NCI-H128 (cell line): Measurements from ENCODE around the gene U2AF1L4.

Source experiments
- DNase-seq: peaks from one replicate; lab custom pipeline; 2025; ENCODE audit not compliant: unreplicated experiment; lab: John Stamatoyannopoulos, UW

The U2AF1L4 gene

DNA sequence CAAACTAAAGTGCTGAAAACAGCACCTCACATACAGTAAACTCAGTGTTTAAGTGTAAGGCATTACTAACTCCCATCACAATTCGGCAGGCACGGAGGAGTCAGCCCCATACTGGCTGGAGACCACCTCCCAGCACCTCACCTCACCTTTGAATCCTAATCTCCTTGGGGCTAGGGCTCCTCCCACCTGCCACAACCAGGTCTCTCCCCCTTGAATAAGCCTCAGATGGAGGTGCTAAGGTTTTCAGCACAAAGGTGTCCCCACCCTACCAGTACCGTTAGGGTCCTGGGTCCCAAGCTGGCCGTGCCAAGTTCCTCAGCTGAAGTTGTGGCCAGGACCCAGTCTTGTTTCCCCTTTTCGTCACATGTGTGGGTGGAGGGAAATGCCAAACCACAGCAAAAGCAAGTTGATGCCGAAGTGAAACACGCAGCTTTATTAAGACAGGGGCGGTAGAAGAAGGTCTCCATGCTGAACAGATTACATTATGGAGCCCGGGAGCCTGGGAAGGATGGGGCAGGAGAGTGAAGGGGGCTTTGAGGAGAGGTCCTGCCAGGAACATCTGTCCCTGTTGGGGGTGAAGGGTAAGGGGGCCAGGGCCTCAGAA, 3.0 kb downstream of the U2AF1L4 start, which contains the start of gene IGFLR1:
Gene IGFLR1 (minus strand): TSS at position 332 of the 604 bp plus-strand sequence. CDS start 1,272 bp downstream, outside the sequence.
- no peak for DNase-seq

DNA sequence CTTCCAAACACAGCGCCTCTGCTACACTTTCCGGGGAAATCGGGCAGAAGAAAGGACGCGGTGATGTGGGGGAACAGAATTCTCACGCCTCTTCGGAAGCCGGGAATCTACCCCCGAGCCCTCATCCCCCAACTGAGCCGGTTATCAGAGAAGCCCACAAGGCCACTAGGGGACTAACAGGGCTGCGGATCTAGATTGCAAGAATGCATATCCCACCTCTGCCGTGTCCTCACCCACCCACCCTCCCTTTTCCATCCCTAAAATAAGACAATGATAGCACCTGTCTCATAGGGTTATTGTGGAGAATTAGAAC, 4.1 kb downstream of the U2AF1L4 start:
- no peak for DNase-seq

DNA sequence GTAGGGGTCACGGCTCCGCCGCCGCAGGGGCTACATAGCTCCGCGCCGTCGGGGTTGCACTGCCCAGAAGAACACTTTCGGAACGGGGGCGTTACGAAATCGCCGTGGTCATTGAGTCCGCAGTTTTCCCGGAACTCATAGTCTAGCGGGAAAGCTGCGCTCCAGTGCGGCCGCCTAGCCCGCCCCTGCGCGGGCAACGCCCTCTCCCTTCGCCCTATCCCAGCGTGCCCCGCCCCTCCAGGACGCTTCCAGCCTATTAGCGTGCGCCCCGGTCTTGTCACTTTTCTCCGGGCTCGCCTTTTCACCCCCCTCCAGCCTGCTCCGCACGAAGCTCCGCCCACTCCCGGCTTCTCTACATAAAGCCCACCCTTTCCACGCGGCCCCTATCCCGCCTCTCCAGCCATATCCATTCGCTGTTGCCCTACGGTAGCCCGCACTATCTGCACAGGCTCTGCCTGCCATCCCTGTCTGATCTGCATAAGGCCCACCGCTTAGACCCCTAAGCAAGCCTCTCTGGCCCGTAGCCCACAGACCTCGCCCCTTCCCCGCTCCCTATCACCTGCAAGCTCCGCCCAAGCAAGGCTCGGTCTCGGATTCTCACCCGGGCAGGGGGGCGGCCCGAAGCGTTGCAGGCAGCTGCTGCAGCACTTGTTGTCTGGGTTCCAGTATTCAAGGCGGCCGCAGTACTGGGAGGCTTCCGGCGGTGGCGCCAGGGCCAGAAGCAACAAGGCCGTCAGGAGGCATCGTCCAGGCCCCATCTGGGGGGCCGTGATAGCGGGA, 4.6 kb downstream of the U2AF1L4 start:
- DNase-seq: peak; percentile 96

DNA sequence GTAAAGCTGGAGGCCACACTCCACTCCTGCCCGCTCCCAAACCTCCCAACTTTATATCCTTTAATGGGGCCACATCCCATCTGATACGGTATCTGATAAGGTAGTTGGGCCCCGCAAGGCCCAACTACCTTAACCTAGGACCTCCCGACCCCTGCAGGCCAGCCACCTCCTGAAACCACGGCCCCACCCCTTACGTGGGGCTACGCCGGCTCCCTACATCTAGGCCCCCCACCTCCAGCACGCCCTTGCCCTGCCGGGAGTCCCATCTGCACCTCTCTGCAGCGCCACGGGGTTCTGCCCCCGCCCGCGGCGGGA, 5.2 kb downstream of the U2AF1L4 start:
- DNase-seq: no peak

DNA sequence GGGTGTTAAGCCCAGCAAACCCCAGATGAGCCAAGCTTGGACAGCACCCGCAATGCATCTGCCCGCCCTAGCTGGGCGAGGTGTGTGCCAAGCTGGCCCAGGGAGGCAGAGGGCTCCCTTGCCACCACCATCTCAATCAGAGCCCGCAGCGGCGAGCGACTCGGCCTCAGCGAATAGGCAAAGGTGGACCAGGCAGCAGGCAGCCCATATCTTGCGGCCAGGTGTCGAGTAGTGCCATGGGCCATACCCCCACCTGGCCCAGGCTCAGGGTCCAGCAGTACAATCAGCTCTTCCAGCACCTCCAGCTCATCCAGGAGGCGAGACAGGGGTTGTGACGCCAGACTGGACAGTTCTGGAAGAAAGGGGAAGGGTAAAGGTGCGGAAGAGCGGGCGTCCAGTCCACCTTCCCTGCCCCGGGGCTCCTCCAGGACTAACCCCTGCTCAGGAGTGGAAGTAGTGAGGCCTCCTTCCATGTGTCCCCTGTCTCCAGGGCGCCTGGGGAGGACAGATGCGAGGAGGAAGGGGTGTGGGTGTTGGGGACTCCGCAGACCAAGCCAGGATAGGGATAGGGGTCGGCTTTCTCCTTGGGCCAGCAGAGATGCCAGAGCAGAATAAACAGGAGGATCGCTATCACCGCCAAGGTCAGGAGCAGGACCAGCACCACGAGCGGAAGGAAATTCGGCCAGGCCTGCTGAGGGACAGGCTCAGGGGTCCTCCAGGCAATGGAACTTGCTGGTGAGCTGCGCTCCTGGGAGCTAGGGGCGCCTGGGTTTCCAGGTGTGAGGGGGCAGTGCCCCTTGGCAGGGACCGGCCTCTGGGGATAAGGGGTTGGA, 5.7 kb downstream of the U2AF1L4 start:
- no peak for DNase-seq

DNA sequence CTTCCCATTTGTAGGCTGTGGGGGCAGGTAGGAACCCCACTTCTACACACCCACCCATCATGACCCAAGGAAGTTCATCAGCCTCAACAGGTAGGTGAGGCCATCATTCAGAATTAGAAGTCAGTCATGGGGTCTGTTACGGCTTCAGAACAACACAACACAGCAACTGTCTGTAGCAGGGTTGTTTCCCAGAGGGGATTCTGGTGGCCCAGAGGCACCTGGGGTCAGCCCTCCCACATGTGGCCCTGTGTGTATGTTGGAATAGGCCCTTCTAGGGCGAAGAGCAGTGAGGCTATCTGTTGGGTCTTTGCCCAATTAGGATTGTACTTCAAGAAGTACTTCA, 6.4 kb downstream of the U2AF1L4 start:
- DNase-seq: no peak

DNA sequence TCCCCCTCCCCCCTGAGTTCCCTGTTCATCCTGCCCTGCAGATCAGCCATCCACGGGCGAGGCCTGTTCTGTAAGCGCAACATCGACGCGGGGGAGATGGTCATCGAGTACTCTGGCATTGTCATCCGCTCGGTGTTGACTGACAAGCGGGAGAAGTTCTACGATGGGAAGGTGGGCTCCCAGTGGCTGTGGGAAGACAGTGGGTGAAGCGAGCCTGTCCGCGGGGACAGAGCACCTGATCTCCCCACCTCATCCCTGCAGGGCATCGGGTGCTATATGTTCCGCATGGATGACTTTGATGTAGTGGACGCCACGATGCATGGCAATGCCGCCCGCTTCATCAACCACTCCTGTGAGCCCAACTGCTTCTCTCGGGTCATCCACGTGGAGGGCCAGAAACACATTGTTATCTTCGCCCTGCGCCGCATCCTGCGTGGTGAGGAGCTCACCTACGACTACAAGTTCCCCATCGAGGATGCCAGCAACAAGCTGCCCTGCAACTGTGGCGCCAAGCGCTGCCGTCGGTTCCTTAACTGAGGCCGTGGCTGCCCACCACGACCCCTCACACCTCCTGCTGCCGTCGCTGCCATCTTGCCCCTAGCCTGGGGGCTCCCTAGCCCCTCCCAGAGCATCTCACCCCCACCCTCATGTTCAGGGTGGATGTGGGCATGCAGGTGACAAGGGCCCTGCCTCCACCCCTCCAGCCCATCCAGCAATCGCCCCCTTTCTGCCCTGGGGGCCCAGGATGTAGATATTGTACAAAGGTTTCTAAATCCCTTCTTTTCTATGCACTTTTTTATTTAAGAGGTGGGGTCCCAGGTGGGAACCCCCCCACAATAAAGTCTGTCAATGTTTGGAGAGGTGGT, 7.0 kb downstream of the U2AF1L4 start:
- no peak for DNase-seq

DNA sequence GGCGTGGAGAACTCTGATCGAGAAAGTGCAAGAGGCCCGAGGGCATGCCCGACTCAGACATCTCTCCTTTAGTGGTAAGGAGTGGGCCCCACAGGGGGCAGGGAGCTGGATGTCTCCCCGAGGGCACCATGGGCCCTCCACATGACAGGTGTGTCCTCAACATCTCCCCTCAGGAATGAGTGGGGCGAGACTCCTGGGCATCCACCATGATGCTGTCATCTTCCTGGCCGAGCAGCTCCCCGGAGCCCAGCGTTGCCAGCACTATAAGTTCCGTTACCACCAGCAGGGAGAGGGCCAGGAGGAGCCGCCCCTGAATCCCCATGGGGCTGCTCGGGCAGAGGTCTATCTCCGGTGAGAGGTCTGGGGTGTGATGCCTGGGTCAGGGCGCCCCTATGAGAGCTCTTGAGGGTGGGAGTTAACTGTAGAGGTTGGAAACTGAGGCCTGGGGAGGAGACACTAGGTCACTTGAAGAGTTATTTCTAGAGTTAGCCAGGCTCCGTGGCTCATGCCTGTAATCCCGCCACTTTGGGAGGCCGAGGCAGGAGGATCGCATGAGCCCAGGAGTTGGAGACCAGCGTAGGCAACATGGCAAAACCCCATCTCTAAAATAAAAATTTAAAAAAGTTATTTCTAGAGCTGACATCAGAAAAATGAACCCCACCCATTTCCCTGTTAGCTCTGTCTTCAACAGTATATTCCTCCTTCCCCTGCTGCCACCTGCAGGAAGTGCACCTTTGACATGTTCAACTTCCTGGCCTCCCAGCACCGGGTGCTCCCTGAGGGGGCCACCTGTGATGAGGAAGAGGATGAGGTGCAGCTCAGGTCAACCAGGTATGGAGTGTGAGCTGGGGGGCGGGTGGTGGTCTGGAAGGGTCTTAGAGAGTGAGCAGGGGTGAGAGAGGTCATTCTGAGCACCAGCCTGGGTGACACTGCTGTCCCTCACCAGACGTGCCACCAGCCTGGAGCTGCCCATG, 8.0 kb downstream of the U2AF1L4 start:
- no peak for DNase-seq

DNA sequence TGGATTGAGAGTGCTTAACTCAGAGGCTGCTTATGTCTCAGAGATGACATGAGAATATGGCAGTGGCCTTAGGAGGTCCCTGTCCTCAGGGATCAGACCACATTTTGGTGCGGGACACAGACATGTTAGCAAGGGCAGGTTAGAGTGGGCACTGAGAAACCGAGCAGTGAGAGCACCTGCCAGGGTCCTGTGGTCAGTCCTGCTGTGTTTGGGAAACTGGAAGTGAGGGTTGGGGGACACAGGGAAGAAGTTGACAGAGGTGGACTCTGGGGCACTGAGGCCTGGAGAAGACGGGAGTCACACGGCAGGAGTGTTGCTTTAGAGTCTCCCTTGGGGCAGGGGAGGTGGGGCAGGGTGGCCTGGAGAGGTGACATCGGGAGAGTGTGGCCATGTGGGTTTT, 10.3 kb downstream of the U2AF1L4 start:
- no peak for DNase-seq

DNA sequence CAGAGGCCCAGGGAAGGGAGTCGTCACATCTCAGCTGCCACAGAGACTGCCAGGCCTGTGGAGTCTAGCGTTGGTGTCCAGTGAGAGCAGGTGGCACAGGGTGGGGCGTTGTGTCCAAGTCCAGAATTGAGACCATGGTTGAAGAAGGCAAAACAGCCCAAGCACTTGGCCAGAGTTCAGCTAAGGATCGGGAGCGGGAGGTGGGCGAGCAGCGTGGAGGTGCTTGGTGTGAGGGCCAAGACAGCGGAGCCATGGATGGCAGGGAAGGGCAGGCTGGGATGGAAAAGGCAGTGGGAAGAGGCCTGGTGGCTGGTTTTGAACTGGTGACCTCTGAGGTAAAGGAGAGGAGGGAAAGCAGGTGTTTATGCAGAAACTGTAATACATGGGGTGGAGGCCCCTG, 10.9 kb downstream of the U2AF1L4 start:
- no peak for DNase-seq

DNA sequence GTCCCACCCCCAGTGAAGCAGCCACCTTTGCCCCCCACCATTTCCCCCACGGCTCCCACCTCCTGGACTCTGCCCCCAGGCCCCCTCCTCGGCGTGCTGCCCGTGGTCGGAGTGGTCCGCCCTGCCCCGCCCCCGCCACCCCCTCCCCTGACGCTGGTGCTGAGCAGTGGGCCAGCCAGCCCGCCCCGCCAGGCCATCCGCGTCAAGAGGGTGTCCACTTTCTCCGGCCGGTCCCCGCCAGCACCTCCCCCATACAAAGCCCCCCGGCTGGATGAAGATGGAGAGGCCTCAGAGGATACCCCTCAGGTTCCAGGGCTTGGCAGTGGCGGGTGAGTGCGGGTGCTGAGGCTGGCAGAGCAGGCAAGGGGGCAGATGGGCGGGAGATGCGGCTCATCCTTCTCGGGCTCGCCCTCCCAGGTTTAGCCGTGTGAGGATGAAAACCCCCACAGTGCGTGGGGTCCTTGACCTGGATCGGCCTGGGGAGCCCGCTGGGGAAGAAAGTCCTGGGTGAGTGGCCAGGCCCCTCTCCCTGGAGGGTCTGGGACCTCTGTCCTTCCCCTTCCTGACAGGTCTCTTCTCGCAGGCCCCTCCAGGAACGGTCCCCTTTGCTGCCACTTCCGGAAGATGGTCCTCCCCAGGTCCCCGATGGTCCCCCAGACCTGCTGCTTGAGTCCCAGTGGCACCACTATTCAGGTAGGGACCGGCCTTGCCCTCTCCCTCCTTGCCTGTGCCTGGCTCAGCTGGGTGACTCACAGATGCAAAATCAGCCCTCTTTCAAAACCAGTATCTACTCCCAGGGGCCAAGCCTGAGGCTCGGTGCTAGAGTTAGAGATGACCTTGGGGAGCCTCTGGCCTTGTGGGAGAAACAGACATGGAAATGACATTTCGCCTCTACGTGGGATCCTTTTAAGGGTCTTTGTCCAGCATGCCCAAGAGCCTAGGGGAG, 11.8 kb downstream of the U2AF1L4 start:
- no peak for DNase-seq

DNA sequence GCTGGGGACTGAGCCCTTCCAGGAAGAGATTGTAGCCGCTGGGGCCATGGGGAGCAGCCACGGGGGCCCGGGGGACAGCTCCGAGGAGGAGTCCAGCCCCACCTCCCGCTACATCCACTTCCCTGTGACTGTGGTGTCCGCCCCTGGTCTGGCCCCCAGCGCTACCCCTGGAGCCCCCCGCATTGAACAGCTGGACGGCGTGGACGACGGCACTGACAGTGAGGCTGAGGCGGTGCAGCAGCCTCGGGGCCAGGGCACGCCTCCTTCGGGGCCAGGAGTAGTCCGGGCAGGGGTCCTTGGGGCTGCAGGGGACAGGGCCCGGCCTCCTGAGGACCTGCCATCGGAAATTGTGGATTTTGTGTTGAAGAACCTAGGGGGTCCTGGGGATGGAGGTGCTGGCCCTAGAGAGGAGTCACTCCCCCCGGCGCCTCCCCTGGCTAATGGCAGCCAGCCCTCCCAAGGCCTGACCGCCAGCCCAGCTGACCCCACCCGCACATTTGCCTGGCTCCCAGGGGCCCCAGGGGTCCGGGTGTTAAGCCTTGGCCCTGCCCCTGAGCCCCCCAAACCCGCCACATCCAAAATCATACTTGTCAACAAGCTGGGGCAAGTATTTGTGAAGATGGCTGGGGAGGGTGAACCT, 12.6 kb downstream of the U2AF1L4 start:
- no peak for DNase-seq

DNA sequence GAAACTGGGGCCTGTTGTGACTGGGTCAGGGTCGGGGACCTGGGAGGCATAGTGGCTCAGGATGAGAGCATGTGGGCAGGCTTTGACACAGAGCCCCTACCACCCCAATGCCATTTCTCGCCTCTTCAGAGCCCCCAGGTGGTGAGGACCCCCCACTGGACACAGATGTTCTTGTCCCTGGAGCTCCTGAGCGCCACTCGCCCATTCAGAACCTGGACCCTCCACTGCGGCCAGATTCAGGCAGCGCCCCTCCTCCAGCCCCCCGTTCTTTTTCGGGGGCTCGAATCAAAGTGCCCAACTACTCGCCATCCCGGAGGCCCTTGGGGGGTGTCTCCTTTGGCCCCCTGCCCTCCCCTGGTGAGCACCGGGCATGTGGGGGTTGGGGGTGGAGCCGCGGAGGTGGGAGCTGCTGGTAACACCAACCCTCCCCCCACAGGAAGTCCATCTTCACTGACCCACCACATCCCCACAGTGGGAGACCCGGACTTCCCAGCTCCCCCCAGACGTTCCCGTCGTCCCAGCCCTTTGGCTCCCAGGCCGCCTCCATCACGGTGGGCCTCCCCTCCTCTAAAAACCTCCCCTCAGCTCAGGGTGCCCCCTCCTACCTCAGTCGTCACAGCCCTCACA, 13.3 kb downstream of the U2AF1L4 start:
- DNase-seq: no peak

DNA sequence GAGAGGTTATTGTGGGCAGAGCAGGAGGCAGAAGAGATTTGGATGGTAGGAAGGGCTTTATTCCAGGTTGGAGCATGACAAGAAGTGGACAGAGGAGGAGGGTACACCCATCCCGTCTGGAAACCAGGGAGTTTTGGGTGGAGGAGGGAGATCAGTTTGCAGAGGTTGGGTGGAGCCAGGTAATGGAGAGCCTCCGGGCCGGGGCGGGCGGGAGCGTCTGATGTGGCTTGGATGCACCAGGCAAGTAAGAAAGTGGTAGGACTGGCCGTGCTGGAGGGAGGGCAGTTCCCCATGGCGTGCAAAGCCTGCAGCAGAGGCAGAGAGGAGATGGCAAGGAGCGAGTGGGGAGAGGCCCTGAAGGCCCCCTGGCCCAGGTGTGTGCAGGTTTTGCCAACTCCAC, 13.9 kb downstream of the U2AF1L4 start:
- no peak for DNase-seq

DNA sequence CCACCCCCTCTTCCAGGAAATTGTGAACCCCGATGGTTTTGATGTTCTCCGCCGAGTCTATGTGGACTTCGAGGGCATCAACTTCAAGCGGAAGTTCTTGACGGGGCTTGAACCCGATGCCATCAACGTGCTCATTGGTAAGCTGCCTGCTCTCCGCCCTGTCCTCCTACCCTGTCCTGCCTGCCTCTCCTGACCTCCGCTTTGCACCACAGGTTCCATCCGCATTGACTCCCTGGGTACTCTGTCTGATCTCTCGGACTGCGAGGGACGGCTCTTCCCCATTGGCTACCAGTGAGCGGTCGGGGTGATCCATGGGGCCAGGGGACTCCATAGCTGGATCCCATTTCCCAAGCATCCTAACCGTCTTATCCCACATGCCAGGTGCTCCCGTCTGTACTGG, 14.9 kb downstream of the U2AF1L4 start:
- no peak for DNase-seq

DNA sequence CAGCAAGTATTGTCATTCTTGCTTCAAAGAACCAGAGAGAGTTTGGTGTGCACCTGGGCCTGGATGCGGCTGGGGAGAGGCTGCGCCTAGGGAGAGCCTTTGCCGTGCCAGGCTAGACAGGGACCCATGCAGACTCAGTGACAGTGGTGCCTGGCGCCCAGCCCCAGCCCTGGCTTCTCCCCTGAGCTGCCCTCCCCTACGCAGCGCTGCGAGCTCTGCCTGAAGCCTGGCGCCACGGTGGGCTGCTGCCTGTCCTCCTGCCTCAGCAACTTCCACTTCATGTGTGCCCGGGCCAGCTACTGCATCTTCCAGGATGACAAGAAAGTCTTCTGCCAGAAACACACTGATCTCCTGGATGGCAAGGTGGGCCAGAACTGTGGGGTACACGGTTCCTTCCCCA, 15.5 kb downstream of the U2AF1L4 start:
- no peak for DNase-seq

DNA sequence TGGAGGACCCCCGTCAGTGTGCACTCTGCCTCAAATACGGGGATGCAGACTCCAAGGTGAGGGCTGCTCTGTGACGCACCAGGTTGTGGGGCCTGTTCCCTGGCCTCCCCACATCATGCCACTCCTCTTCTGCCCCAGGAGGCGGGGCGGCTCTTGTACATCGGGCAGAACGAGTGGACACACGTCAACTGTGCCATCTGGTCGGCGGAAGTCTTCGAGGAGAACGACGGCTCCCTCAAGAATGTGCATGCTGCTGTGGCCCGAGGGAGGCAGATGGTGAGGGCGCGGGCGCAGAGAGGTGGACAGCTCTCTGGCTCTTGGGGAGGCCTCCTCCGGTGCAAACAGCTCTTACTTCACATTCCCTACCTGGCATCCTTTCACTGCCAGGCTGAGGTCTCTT, 16.2 kb downstream of the U2AF1L4 start:
- no peak for DNase-seq
